HepG2 (cell line): Measurements from ENCODE around the gene TCF3. TPM values are rescaled to one million over a fixed set of nuclear protein-coding genes. Genes with fewer than 3 reads are reported as not detected.

ENCODE experiments used
- AKNA ChIP-seq: sonication (generic); formaldehyde crosslinking; IDR thresholded peaks from 2 replicates; pipeline ENCODE4 v1.4.0; 2020; ENCODE audit warnings: missing genetic modification reagents, borderline replicate concordance
- BCL6 ChIP-seq: IDR thresholded peaks from 2 replicates; pipeline ENCODE4 v1.6.1; 2016; ENCODE audit warnings: missing genetic modification reagents, missing compliant biosample characterization
- CCAR2 ChIP-seq: fragments of 200-400 bp; formaldehyde crosslinking; optimal IDR thresholded peaks from 2 replicates; pipeline ENCODE3; 2018; ENCODE audit warnings: low read depth, mild to moderate bottlenecking, low read length, moderate library complexity
- DR1 ChIP-seq: sonication (generic); formaldehyde crosslinking; IDR thresholded peaks from 2 replicates; pipeline ENCODE4 v1.8.0; 2021; ENCODE audit warnings: mild to moderate bottlenecking, missing genetic modification reagents, inconsistent platforms
- HMGA1 ChIP-seq: sonication (generic); formaldehyde crosslinking; conservative IDR thresholded peaks from 2 replicates; pipeline ENCODE4 v1.4.0; 2020; ENCODE audit warnings: missing genetic modification reagents
- MLX ChIP-seq: IDR thresholded peaks from 2 replicates; pipeline ENCODE4 v1.6.1; 2016
- NFYB ChIP-seq: sonication (generic); formaldehyde crosslinking; IDR thresholded peaks from 2 replicates; pipeline ENCODE4 v1.4.0; 2020; ENCODE audit warnings: missing genetic modification reagents
- PAWR ChIP-seq: sonication (generic); formaldehyde crosslinking; IDR thresholded peaks from 2 replicates; pipeline ENCODE4 v1.4.0; 2020; ENCODE audit warnings: missing genetic modification reagents, mild to moderate bottlenecking, borderline replicate concordance
- REXO4 ChIP-seq: sonication (generic); formaldehyde crosslinking; IDR thresholded peaks from 2 replicates; pipeline ENCODE4 v1.8.0; 2022; ENCODE audit warnings: missing genetic modification reagents, mild to moderate bottlenecking, borderline replicate concordance
- RORA ChIP-seq: sonication (generic); formaldehyde crosslinking; IDR thresholded peaks from 2 replicates; pipeline ENCODE4 v1.5.0; 2020; ENCODE audit warnings: mild to moderate bottlenecking, missing genetic modification reagents, moderate library complexity
- SPEN ChIP-seq: sonication (generic); formaldehyde crosslinking; IDR thresholded peaks from 2 replicates; pipeline ENCODE4 v1.5.1; 2020; ENCODE audit warnings: low read depth, mild to moderate bottlenecking, missing genetic modification reagents
- TBX2 ChIP-seq: sonication (generic); formaldehyde crosslinking; IDR thresholded peaks from 2 replicates; pipeline ENCODE4 v1.5.0; 2020; ENCODE audit warnings: missing genetic modification reagents, mild to moderate bottlenecking, borderline replicate concordance
- U2AF1 ChIP-seq: fragments of 200-400 bp; formaldehyde crosslinking; optimal IDR thresholded peaks from 2 replicates; pipeline ENCODE3; 2017; ENCODE audit warnings: mild to moderate bottlenecking, low read depth, low read length
- ZBTB20 ChIP-seq: sonication (generic); formaldehyde crosslinking; IDR thresholded peaks from 2 replicates; pipeline ENCODE4 v1.8.1; 2023; ENCODE audit warnings: missing genetic modification reagents, low read depth, mild to moderate bottlenecking, borderline replicate concordance
- ZBTB8A ChIP-seq: sonication (generic); formaldehyde crosslinking; IDR thresholded peaks from 2 replicates; pipeline ENCODE4 v1.4.0; 2020; ENCODE audit warnings: mild to moderate bottlenecking, low read depth, missing genetic modification reagents, borderline replicate concordance
- ZFP36L1 ChIP-seq: sonication (generic); formaldehyde crosslinking; IDR thresholded peaks from 2 replicates; pipeline ENCODE4 v1.8.0; 2022; ENCODE audit warnings: mild to moderate bottlenecking, missing genetic modification reagents, moderate library complexity
- ZFX ChIP-seq: sonication (generic); formaldehyde crosslinking; IDR thresholded peaks from 2 replicates; pipeline ENCODE4 v1.4.0; 2020; ENCODE audit warnings: mild to moderate bottlenecking, low read depth, missing genetic modification reagents, moderate library complexity
- ZNF17 ChIP-seq: sonication (generic); formaldehyde crosslinking; IDR thresholded peaks from 2 replicates; pipeline ENCODE4 v1.5.0; 2020; ENCODE audit warnings: mild to moderate bottlenecking, missing genetic modification reagents
- ZNF292 ChIP-seq: sonication (generic); formaldehyde crosslinking; IDR thresholded peaks from 2 replicates; pipeline ENCODE4 v1.8.1; 2022; ENCODE audit warnings: mild to moderate bottlenecking, low read depth, missing genetic modification reagents, borderline replicate concordance
- ZNF329 ChIP-seq: sonication (generic); formaldehyde crosslinking; IDR thresholded peaks from 2 replicates; pipeline ENCODE4 v1.9.0; 2021; ENCODE audit warnings: low read depth, mild to moderate bottlenecking, missing genetic modification reagents
- ZNF468 ChIP-seq: sonication (generic); formaldehyde crosslinking; IDR thresholded peaks from 2 replicates; pipeline ENCODE4 v1.8.0; 2022; ENCODE audit warnings: mild to moderate bottlenecking, moderate library complexity, missing genetic modification reagents
- ZNF556 ChIP-seq: sonication (generic); formaldehyde crosslinking; IDR thresholded peaks from 2 replicates; pipeline ENCODE4 v1.4.0; 2020; ENCODE audit warnings: mild to moderate bottlenecking, missing genetic modification reagents, borderline replicate concordance
- polyA plus RNA-seq, 8 experiments: library from polyadenylated mRNA; depleted of rRNA in 3 of 8; stranded (reverse) in 7 of 8; unstranded in 1 of 8; fragments of >200 nt; fragmentation: Illumina TruSeq in 4 of 8; extraction: Trizol in 4 of 8; gene quantifications; 2 replicates each; pipeline versions ENCODE4 v1.2.1 to v1.2.3, GENCODE V29; 2011 to 2016; ENCODE audit warnings: low read depth in 4 of 8, missing spikeins in 1 of 8, mixed read lengths in 1 of 8; ENCODE audit not compliant: insufficient read depth in 1 of 8
- total RNA-seq, 5 experiments: library from RNA; depleted of rRNA; stranded (reverse); fragments of >200 nt; fragmentation: Illumina TruSeq; extraction: Trizol; gene quantifications; 2 replicates each; pipeline ENCODE4 v1.2.3, GENCODE V29; 2016; ENCODE audit warnings: low read depth in 1 of 5
- TF ChIP-seq, protein P1 (sequence below): sonication (generic); formaldehyde crosslinking; IDR thresholded peaks from 2 replicates; pipeline ENCODE4 v1.4.0; 2020; ENCODE audit warnings: mild to moderate bottlenecking, missing genetic modification reagents

TCF3 gene
- total and polyA plus RNA-seq, 2 of the 13 experiments (the other 11 are each of a cell fraction or from before 2014, with no cell fraction given), result 51.4 to 53.2 TPM

DNA sequence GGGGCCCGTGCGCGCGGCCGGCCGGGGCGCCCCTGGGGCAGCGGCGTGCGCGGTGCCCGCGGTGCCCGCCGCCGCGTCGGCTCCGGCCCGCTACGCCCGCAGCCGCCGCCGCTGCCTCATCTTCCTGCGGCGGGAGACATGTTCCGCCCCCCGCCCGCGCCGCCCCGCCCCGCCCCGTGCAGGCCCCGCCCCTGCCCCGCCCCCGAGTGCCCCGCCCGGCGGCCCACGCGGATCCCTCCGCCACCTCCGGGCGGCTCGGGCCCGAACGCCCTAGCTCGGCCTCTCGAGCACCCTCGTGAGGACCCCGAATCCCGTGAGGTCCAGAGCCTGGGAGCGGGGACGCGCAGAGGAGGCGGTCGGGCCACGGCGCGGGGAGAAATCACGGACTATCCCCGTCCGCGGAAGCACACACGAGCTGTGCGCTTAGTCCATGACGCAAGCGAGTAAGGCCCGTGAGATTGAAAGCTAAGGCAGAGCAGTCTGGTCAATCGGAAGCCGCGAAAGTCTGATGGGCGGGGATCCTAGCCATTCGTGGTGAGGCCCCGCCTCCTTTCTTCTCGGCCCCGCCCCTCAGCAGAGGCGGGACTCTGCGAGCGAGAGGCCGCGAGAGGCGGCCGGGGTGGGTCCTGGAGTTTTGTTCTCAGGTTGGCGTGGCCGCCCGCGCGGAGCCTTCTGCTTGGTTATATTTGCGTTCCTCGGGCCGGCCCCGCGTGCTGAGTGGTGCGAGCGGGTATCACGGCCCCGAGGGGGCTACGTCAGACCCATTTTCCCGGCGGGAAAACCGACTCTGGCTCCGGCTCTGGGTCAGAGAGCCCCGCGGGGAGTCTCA lies at the start of gene TCF3 (continued):
- TF ChIP-seq TBX2 (CRISPR knock-in tag), result peak; percentile 44; the same call in 1 of the 2 replicates
- no peak for TF ChIP-seq RORA (CRISPR knock-in tag)
- no peak for TF ChIP-seq REXO4 (CRISPR knock-in tag)
- TF ChIP-seq DR1 (CRISPR knock-in tag), result no peak
- peak; percentile 97 for TF ChIP-seq NFYB (CRISPR knock-in tag)
- no peak for TF ChIP-seq CCAR2
- no peak for TF ChIP-seq PAWR (CRISPR knock-in tag)
- TF ChIP-seq U2AF1, result peak; percentile 49
- TF ChIP-seq MLX, result no peak
- no peak for TF ChIP-seq ZNF292 (CRISPR knock-in tag)
- peak; percentile 49; the same call in 1 of the 2 replicates for TF ChIP-seq ZFX (CRISPR knock-in tag)
- peak; percentile 86 for TF ChIP-seq SPEN
- TF ChIP-seq BCL6, result 0 out of 2 replicates have a peak, but pooled peaks have one; percentile 18
- 0 out of 2 replicates have a peak, but pooled peaks have one; percentile 23 for TF ChIP-seq ZNF329 (CRISPR knock-in tag)
- no peak for TF ChIP-seq AKNA (CRISPR knock-in tag)
- TF ChIP-seq HMGA1, result no peak
- no peak for TF ChIP-seq ZNF468 (CRISPR knock-in tag)
- no peak for TF ChIP-seq ZBTB8A (CRISPR knock-in tag)
- TF ChIP-seq ZFP36L1 (CRISPR knock-in tag), result no peak
- TF ChIP-seq ZNF556 (CRISPR knock-in tag), result no peak
- TF ChIP-seq ZBTB20 (CRISPR knock-in tag), result no peak
- TF ChIP-seq, protein P1, sequence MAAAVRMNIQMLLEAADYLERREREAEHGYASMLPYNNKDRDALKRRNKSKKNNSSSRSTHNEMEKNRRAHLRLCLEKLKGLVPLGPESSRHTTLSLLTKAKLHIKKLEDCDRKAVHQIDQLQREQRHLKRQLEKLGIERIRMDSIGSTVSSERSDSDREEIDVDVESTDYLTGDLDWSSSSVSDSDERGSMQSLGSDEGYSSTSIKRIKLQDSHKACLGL (CRISPR knock-in tag), result no peak
- TF ChIP-seq ZNF17 (CRISPR knock-in tag), result no peak
